ENCODE results near the gene MAML2.

GRCh38 chr11:96342014-96342960 lies 708 bp downstream of the MAML2 start:
- TF ChIP-seq, protein P1, sequence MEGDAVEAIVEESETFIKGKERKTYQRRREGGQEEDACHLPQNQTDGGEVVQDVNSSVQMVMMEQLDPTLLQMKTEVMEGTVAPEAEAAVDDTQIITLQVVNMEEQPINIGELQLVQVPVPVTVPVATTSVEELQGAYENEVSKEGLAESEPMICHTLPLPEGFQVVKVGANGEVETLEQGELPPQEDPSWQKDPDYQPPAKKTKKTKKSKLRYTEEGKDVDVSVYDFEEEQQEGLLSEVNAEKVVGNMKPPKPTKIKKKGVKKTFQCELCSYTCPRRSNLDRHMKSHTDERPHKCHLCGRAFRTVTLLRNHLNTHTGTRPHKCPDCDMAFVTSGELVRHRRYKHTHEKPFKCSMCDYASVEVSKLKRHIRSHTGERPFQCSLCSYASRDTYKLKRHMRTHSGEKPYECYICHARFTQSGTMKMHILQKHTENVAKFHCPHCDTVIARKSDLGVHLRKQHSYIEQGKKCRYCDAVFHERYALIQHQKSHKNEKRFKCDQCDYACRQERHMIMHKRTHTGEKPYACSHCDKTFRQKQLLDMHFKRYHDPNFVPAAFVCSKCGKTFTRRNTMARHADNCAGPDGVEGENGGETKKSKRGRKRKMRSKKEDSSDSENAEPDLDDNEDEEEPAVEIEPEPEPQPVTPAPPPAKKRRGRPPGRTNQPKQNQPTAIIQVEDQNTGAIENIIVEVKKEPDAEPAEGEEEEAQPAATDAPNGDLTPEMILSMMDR (conservative IDR thresholded peaks at IDR 0.05; ENCODE audit: low read length): no peak
- TF ChIP-seq EZH2phosphoT487 (IDR thresholded peaks at IDR 0.05; ENCODE audit: borderline replicate concordance, low read depth, low read length): no peak
